NT2/D1 (cell line): Measurements from ENCODE around the gene CELF4.

Source experiments
- DNase-seq: peaks from one replicate; pipeline ENCODE4 v3.0.0-alpha.2; 2011; ENCODE audit warnings: low read depth, low spot score
- H3K27me3 ChIP-seq: 2 replicates; pipeline ENCODE4 v1.6.0; 2011; ENCODE audit warnings: mild to moderate bottlenecking; ENCODE audit not compliant: insufficient read length, insufficient read depth
- H3K36me3 ChIP-seq: 2 replicates; pipeline ENCODE4 v1.6.1; 2011; ENCODE audit warnings: mild to moderate bottlenecking, low read length, mixed read lengths; ENCODE audit not compliant: insufficient read depth, insufficient read length
- H3K4me1 ChIP-seq: 2 replicates; pipeline ENCODE4 v1.5.1; 2011; ENCODE audit not compliant: insufficient read depth, insufficient read length
- H3K4me3 ChIP-seq: 2 replicates; pipeline ENCODE4 v1.5.1; 2011; ENCODE audit warnings: low read depth; ENCODE audit not compliant: insufficient read length
- H3K9ac ChIP-seq: 2 replicates; pipeline ENCODE4 v1.6.0; 2011; ENCODE audit warnings: low read depth; ENCODE audit not compliant: insufficient read length
- H3K9me3 ChIP-seq: 2 replicates; pipeline ENCODE4 v1.5.1; 2011; ENCODE audit warnings: mild to moderate bottlenecking, low read length; ENCODE audit not compliant: insufficient read depth
- SUZ12 ChIP-seq: IDR thresholded peaks from 2 replicates; pipeline ENCODE4 v1.6.1; 2011; ENCODE audit not compliant: insufficient read length, insufficient read depth; ENCODE audit errors: extremely low read depth
- YY1 ChIP-seq: IDR thresholded peaks from 2 replicates; pipeline ENCODE4 v1.6.1; 2011; ENCODE audit not compliant: insufficient read length, insufficient read depth
- ZNF274 ChIP-seq: IDR thresholded peaks from 2 replicates; pipeline ENCODE4 v1.6.1; 2011; ENCODE audit warnings: mild to moderate bottlenecking, low read depth, low read length

The CELF4 gene

DNA sequence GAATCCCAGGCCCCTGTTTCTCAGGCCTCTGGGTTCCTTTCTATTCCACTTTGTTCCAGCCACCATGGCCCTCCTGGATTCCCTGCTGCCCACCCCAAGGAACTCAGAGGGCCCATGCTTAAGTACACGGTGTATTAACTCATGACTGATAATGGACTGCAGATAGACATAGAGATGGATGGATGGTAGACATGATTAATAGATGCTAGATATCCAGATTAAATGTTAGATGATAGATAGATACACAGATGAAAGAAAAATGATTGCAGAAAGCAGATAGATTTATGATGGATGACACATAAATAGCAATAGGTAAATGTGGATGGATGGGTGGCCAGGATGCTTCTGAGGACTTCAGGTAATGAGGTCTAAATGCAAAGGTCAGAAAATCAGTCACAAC is 278.0 kb downstream of the CELF4 start:
- H3K27me3 ChIP-seq = no peaks in the 10 kb centered on the region
- TF ChIP-seq ZNF274 = no peak
- TF ChIP-seq YY1 = no peak
- no peak for TF ChIP-seq SUZ12
- no peak for DNase-seq

DNA sequence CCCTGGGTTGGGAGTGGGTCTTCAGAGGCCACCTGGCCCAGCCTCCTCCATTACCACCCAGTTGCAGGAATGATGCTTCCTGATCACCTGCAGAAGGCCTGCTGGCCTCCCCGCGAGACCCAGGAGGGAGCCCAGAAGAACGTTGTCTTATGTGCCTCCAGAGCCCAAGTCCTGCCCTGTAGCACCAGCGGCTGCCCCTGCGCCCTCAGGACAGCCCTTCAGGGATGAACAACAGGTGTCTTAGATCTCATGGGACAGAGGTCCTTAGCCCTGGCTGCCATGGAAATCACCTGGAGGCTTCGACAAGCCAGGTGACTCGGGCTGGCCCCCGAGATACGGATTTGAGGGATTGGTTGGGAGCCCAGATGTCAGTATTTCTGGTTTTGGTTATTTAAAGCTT is 278.8 kb downstream of the CELF4 start:
- Histone ChIP-seq H3K36me3 (no peaks in the 10 kb centered on the region), H3K27me3 (no peaks in the 10 kb centered on the region), H3K4me3 (no peak overlapping the region), H3K9ac (no peak overlapping the region), H3K4me1 (no peaks in the 10 kb centered on the region), H3K9me3 (no peaks in the 10 kb centered on the region)
- TF ChIP-seq ZNF274 = no peak
- no peak for TF ChIP-seq SUZ12
- no peak for TF ChIP-seq YY1
- no peak for DNase-seq

More for the DNA sequence above, 278.0 kb downstream of the CELF4 start:
- no peaks in the 10 kb centered on the region for H3K9me3 ChIP-seq
- H3K9ac ChIP-seq = no peak overlapping the region
- no peak overlapping the region for H3K4me3 ChIP-seq
- no peaks in the 10 kb centered on the region for H3K4me1 ChIP-seq
- no peaks in the 10 kb centered on the region for H3K36me3 ChIP-seq

DNA sequence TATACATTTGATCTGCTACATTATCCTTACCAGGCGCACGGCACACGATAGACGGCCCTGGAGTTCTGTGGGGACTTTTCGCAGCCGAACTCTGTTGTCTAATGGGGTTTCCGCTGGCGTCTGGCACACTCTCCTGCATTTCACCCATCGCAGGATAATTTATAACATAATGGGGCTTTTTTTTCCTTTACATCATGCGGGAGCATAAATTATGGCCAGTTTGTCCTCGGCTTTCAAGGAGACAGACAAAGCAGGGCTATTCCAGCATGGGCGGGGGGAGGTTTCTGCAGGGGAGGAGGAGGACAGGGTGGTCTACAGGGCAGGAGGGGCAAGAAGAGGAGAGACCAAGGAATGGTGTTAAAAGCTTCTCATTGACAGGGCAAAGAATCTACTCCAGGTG is 279.8 kb downstream of the CELF4 start:
- DNase-seq = no peak
- Histone ChIP-seq H3K9ac (no peak overlapping the region), H3K9me3 (no peaks in the 10 kb centered on the region), H3K4me3 (no peak overlapping the region), H3K27me3 (no peaks in the 10 kb centered on the region), H3K36me3 (no peaks in the 10 kb centered on the region), H3K4me1 (no peaks in the 10 kb centered on the region)
- TF ChIP-seq ZNF274 = no peak
- TF ChIP-seq SUZ12 = no peak
- TF ChIP-seq YY1 = no peak

DNA sequence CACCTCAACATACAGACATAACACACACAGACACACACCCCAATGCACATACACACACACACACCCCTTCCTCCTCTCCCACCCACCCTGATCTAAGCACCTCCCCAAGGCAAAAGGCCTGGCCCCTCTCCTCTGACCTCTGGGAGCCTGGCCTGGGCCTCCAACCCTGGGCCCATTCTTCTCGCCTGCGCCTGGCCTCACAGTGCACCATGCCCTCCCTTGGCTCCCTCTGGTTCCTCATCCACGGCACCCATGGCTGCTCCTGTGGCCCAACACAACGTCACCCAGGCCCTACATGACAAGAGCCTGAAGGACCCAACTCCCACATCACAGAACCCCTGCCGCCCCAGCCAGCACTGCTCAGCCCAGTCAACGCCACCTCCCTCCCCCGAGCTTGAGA is 281.3 kb downstream of the CELF4 start:
- peaks cover 4% of the 10 kb centered on the region for H3K27me3 ChIP-seq
- no peak overlapping the region for H3K9ac ChIP-seq
- no peaks in the 10 kb centered on the region for H3K9me3 ChIP-seq
- no peak for DNase-seq
- H3K4me1 ChIP-seq = no peaks in the 10 kb centered on the region
- H3K4me3 ChIP-seq = no peak overlapping the region
- TF ChIP-seq ZNF274 (no peak), YY1 (no peak), SUZ12 (no peak)
- H3K36me3 ChIP-seq = no peaks in the 10 kb centered on the region

DNA sequence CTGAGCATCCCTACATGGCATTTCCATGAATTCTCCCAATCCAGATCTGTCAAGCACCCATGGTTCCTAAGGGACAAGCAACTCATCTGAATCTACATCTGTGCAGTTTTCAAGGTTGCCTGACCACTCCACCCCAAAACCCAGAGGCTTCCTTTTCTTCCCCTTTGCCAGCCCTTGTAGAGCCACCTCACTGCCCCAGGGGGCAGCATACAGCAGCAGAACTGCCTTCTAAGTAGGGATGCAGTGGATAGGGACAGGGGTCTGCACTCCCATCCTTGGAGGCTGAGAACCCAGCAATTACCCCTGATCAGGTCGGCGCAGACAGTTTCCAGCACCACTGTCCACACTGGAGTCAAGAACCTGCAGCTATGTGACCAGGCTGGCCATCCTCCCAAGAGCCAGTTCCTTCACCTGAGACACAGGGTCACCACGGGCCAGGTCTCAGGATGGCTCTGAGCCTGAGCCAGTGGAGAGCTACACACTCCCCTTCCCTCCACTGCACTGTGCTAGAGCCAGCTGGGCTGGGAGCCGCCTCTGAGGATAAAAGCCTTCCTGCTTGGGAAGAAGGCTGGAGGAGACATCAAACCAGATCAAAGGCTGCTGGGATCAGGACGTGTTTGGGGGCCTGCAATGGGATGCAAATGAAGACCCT is 283.1 kb downstream of the CELF4 start:
- TF ChIP-seq ZNF274 (no peak), YY1 (no peak), SUZ12 (no peak)
- Histone ChIP-seq H3K36me3 (no peaks in the 10 kb centered on the region), H3K4me3 (no peak overlapping the region), H3K9me3 (no peaks in the 10 kb centered on the region), H3K4me1 (no peaks in the 10 kb centered on the region), H3K9ac (no peak overlapping the region), H3K27me3 (peaks cover 4% of the 10 kb centered on the region)
- no peak for DNase-seq

DNA sequence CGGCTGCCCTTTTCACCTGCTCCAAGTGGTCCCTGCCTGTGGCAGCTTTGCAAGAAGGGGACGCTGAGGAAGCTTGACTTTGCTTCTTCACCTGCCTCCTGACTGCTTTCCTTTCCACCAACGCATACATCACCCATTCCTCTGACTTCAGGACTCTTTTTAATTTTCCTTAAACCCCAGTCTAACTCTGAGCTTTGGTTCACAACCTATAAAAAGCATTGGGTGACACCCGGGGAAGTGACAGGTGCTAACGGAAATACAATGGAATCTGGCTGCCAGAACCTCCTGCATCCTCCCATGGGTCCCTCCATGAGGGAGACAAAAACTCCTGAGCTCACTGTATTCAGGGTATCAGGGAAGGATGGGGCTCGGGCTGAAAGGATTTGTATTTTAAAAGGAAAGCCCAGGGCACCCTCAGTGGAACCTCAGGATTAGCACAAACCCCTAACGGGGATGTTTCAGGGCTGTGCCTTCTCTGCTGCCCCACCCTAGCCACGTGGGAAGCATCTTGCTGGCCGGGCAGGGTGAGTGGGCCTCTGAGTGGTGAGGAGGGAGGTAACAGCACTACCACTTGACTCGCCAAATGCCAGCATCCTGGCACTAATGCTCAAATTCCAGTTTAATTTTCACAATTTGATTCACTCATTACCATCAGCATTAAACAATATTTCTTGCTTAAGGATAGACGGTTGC is 284.8 kb downstream of the CELF4 start:
- H3K4me1 ChIP-seq = no peaks in the 10 kb centered on the region
- TF ChIP-seq ZNF274 = no peak
- TF ChIP-seq SUZ12 = no peak
- no peak for TF ChIP-seq YY1
- no peak overlapping the region for H3K4me3 ChIP-seq
- H3K9me3 ChIP-seq = no peaks in the 10 kb centered on the region
- no peaks in the 10 kb centered on the region for H3K36me3 ChIP-seq
- no peak for DNase-seq
- H3K9ac ChIP-seq = no peak overlapping the region
- peaks cover 4% of the 10 kb centered on the region for H3K27me3 ChIP-seq

DNA sequence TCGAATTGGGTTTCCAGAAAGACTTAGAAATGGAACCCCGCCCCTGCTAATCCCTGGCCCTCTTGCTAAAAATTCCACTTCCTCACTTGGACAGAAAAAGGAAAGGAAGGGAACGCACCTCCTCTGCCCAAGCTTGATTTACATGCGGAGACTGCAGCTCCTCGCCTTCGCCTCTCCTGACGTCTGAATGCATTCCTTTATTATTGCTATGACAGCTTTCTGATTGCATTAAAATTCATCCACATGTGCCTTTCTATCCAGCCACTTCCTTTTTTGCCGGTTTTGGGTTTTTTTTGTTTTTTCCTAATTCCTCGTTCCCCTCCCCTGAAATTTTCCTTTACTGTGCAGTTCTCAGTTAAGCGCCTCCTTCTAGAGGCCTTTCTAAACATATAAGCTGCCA is 287.8 kb downstream of the CELF4 start:
- no peaks in the 10 kb centered on the region for H3K4me1 ChIP-seq
- peaks cover 4% of the 10 kb centered on the region; the same call in 1 of the 2 replicates for H3K9me3 ChIP-seq
- no peak overlapping the region for H3K9ac ChIP-seq
- peaks cover 4% of the 10 kb centered on the region for H3K27me3 ChIP-seq
- H3K4me3 ChIP-seq = no peak overlapping the region
- TF ChIP-seq SUZ12 (no peak), ZNF274 (no peak), YY1 (no peak)
- H3K36me3 ChIP-seq = no peaks in the 10 kb centered on the region
- no peak for DNase-seq
